H1 (cell line): Measurements from ENCODE around the gene CDHR5. TPM values are rescaled to one million over a fixed set of nuclear protein-coding genes. Genes with fewer than 3 reads are reported as not detected.

Experiments used
- CTCF ChIA-PET: fragments of 300-600 bp; sonication (Branson Sonifier 250); formaldehyde crosslinking; loops from one replicate; lab custom pipeline; 2021; ENCODE audit not compliant: partially characterized antibody; lab: Charles Lee
- POLR2A ChIA-PET: fragments of 300-600 bp; sonication (Branson Sonifier 250); formaldehyde crosslinking; loops from one replicate; lab custom pipeline; 2021; ENCODE audit warnings: inconsistent platforms; ENCODE audit not compliant: partially characterized antibody; lab: Charles Lee
- DNase-seq, 2 experiments: peaks; one replicate each; pipeline versions ENCODE4 v3.0.0 to v3.0.0-alpha.2; 2010 to 2022; ENCODE audit warnings: low spot score in 2 of 2, low read depth in 1 of 2, mixed read lengths in 1 of 2
- FAIRE-seq: peaks from 2 replicates; lab custom pipeline; 2011; peaks lifted over from hg19 to GRCh38; lab: Jason Lieb, UNC
- H2AFZ ChIP-seq: 2 replicates; pipeline ENCODE4 v1.8.1; 2012; ENCODE audit warnings: low read length, inconsistent platforms
- H2AK5ac ChIP-seq: 2 replicates; pipeline ENCODE4 v1.6.1; 2013; ENCODE audit warnings: low read depth, low read length
- H2BK120ac ChIP-seq: replicated peaks from 2 replicates; pipeline ENCODE3; 2013; ENCODE audit warnings: low read depth, low read length, inconsistent platforms
- H2BK12ac ChIP-seq: 2 replicates; pipeline ENCODE4 v1.6.1; 2013; ENCODE audit warnings: low read depth, low read length
- H2BK15ac ChIP-seq: 2 replicates; pipeline ENCODE4 v1.6.1; 2013; ENCODE audit warnings: low read length
- H2BK20ac ChIP-seq: 2 replicates; pipeline ENCODE4 v1.6.1; 2013; ENCODE audit warnings: low read length
- H2BK5ac ChIP-seq: 2 replicates; pipeline ENCODE4 v1.6.1; 2013; ENCODE audit warnings: low read depth, low read length
- H3K14ac ChIP-seq: 2 replicates; pipeline ENCODE4 v1.6.1; 2013; ENCODE audit warnings: inconsistent platforms; ENCODE audit not compliant: insufficient read length
- H3K18ac ChIP-seq: 2 replicates; pipeline ENCODE4 v1.6.1; 2013; ENCODE audit warnings: low read length; ENCODE audit errors: extremely low read depth
- H3K23ac ChIP-seq: 2 replicates; pipeline ENCODE4 v1.6.1; 2013; ENCODE audit warnings: inconsistent platforms; ENCODE audit not compliant: insufficient read length
- H3K23me2 ChIP-seq: 2 replicates; pipeline ENCODE4 v1.6.1; 2013; ENCODE audit warnings: low read depth, low read length
- H3K27ac ChIP-seq: 2 replicates; pipeline ENCODE4 v1.6.1; 2011; ENCODE audit warnings: low read depth, low read length, inconsistent platforms
- H3K27me3 ChIP-seq, 4 experiments: replicated peaks in 1 of 4; 1 replicate in 1 of 4; 2 replicates in 3 of 4; pipeline versions ENCODE4 v1.6.1 to v1.8.1; 2011 to 2013; ENCODE audit warnings: low read length in 3 of 4, mild to moderate bottlenecking in 3 of 4, inconsistent platforms in 2 of 4, mixed read lengths in 2 of 4, moderate library complexity in 1 of 4; ENCODE audit not compliant: control insufficient read depth in 3 of 4, insufficient read depth in 3 of 4; ENCODE audit errors: extremely low read depth in 1 of 4
- H3K36me3 ChIP-seq, 4 experiments: 2 replicates each; pipeline versions ENCODE4 v1.6.1 to v1.8.1; 2011 to 2013; ENCODE audit warnings: mild to moderate bottlenecking in 4 of 4, low read length in 3 of 4, moderate library complexity in 2 of 4, control low read depth in 1 of 4, inconsistent platforms in 1 of 4; ENCODE audit not compliant: insufficient read depth in 4 of 4, control insufficient read depth in 2 of 4
- H3K4ac ChIP-seq: replicated peaks from 2 replicates; pipeline ENCODE3; 2013; ENCODE audit warnings: low read length, low read depth, mixed read lengths, inconsistent platforms; ENCODE audit not compliant: insufficient read length
- H3K4me1 ChIP-seq, 4 experiments: replicated peaks in 1 of 4; 1 replicate in 1 of 4; 2 replicates in 3 of 4; pipeline versions ENCODE4 v1.6.1 to v1.8.1; 2011 to 2013; ENCODE audit warnings: low read length in 3 of 4, inconsistent platforms in 2 of 4, mixed read lengths in 1 of 4; ENCODE audit not compliant: insufficient read depth in 4 of 4, control insufficient read depth in 3 of 4
- H3K4me2 ChIP-seq, 2 experiments: 2 replicates each; pipeline versions ENCODE4 v1.6.1 to v1.8.1; 2011 to 2013; ENCODE audit warnings: low read depth in 2 of 2, low read length in 2 of 2, control low read depth in 1 of 2, inconsistent platforms in 1 of 2, mild to moderate bottlenecking in 1 of 2; ENCODE audit not compliant: insufficient read depth in 1 of 2
- H3K4me3 ChIP-seq, 4 experiments: fragments of 200-600, 300-600 bp in 1 of 4; sonication (generic), shearing (Covaris generic), sonication (Bioruptor Twin) in 1 of 4; 2 replicates each; pipeline versions ENCODE4 v1.5.1 to v1.8.1; 2011 to 2016; ENCODE audit warnings: low read length in 4 of 4, low read depth in 3 of 4, control low read depth in 2 of 4, inconsistent platforms in 2 of 4, mild to moderate bottlenecking in 2 of 4, mixed read lengths in 1 of 4, moderate library complexity in 1 of 4; ENCODE audit not compliant: insufficient read depth in 2 of 4; ENCODE audit errors: extremely low read depth in 1 of 4
- H3K56ac ChIP-seq: replicated peaks from 2 replicates; pipeline ENCODE3; 2013; ENCODE audit warnings: low read depth, mild to moderate bottlenecking, mixed read lengths, low read length, inconsistent platforms; ENCODE audit not compliant: insufficient read length
- H3K79me1 ChIP-seq: 2 replicates; pipeline ENCODE4 v1.6.1; 2013; ENCODE audit warnings: low read depth, low read length, control low read depth
- H3K79me2 ChIP-seq, 2 experiments: 2 replicates each; pipeline versions ENCODE4 v1.6.1 to v1.8.1; 2012 to 2013; ENCODE audit warnings: low read length in 2 of 2, mild to moderate bottlenecking in 2 of 2, inconsistent platforms in 1 of 2; ENCODE audit not compliant: insufficient read depth in 2 of 2, control insufficient read depth in 1 of 2
- H3K9ac ChIP-seq, 4 experiments: replicated peaks in 1 of 4; 1 replicate in 1 of 4; 2 replicates in 3 of 4; pipeline versions ENCODE4 v1.6.1 to v1.8.1; 2011 to 2013; ENCODE audit warnings: low read depth in 3 of 4, low read length in 3 of 4, control low read depth in 2 of 4, mild to moderate bottlenecking in 2 of 4, moderate library complexity in 2 of 4, inconsistent platforms in 1 of 4; ENCODE audit errors: extremely low read depth in 1 of 4
- H3K9me3 ChIP-seq, 2 experiments: 2 replicates each; pipeline versions ENCODE4 v1.6.1 to v1.8.1; 2012 to 2013; ENCODE audit warnings: mild to moderate bottlenecking in 2 of 2, moderate library complexity in 2 of 2, control low read depth in 1 of 2, inconsistent platforms in 1 of 2, low read depth in 1 of 2, low read length in 1 of 2, mixed read lengths in 1 of 2; ENCODE audit not compliant: insufficient read depth in 2 of 2
- H4K20me1 ChIP-seq, 2 experiments: replicated peaks in 1 of 2; 2 replicates each; pipeline versions ENCODE3 to v1.8.1; 2011 to 2013; ENCODE audit warnings: inconsistent platforms in 2 of 2, low read length in 2 of 2, mild to moderate bottlenecking in 1 of 2; ENCODE audit not compliant: insufficient read depth in 2 of 2, control insufficient read depth in 1 of 2
- H4K5ac ChIP-seq: 2 replicates; pipeline ENCODE4 v1.6.1; 2013; ENCODE audit warnings: low read length, low read depth, mixed read lengths, inconsistent platforms; ENCODE audit not compliant: insufficient read length
- H4K8ac ChIP-seq: 2 replicates; pipeline ENCODE4 v1.8.0; 2013; ENCODE audit warnings: mild to moderate bottlenecking, moderate library complexity, low read length, inconsistent platforms; ENCODE audit not compliant: insufficient read depth; ENCODE audit errors: extremely low read depth
- H4K91ac ChIP-seq: replicated peaks from 2 replicates; pipeline ENCODE3; 2013; ENCODE audit warnings: low read length, mixed read lengths, inconsistent platforms; ENCODE audit not compliant: insufficient read length
- ASH2L ChIP-seq: fragments of 200-600, 300-600 bp; sonication (generic); IDR thresholded peaks from one replicate; pipeline ENCODE4 v1.7.1; 2017; ENCODE audit warnings: low read length
- BACH1 ChIP-seq: IDR thresholded peaks from 2 replicates; pipeline ENCODE4 v1.6.1; 2012; ENCODE audit warnings: low read length, improper control_type of control experiment
- CEBPB ChIP-seq: IDR thresholded peaks from 2 replicates; pipeline ENCODE4 v1.6.1; 2012; ENCODE audit warnings: low read depth, low read length
- HDAC6 ChIP-seq: IDR thresholded peaks from one replicate; pipeline ENCODE4 v1.7.1; 2012; ENCODE audit warnings: low read depth, mild to moderate bottlenecking, inconsistent platforms, low read length, moderate library complexity
- JUND ChIP-seq: IDR thresholded peaks from 2 replicates; pipeline ENCODE4 v1.6.1; 2011; ENCODE audit warnings: mild to moderate bottlenecking, improper control_type of control experiment, low read length
- KDM5A ChIP-seq: fragments of 200-600 bp; IDR thresholded peaks from 2 replicates; pipeline ENCODE4 v1.7.1; 2012; ENCODE audit warnings: mild to moderate bottlenecking, low read length, inconsistent platforms, mixed read lengths
- MAX ChIP-seq: IDR thresholded peaks from 2 replicates; pipeline ENCODE4 v1.6.1; 2012; ENCODE audit warnings: inconsistent platforms
- PHF8 ChIP-seq: fragments of 200-600 bp; sonication (generic); conservative IDR thresholded peaks from 2 replicates; pipeline ENCODE4 v1.7.1; 2012; ENCODE audit warnings: low read depth, mild to moderate bottlenecking, inconsistent platforms, low read length, moderate library complexity
- RBBP5 ChIP-seq: IDR thresholded peaks from 2 replicates; pipeline ENCODE4 v1.7.1; 2012; ENCODE audit warnings: low read depth, mild to moderate bottlenecking, inconsistent platforms, low read length, moderate library complexity, borderline replicate concordance
- RXRA ChIP-seq: IDR thresholded peaks from 2 replicates; pipeline ENCODE4 v1.6.1; 2011; ENCODE audit warnings: low read depth, mild to moderate bottlenecking, low read length, moderate library complexity; ENCODE audit not compliant: insufficient read depth
- SP4 ChIP-seq: IDR thresholded peaks from 2 replicates; pipeline ENCODE4 v1.6.1; 2012; ENCODE audit warnings: low read length, inconsistent platforms
- SUZ12 ChIP-seq: fragments of 200-600 bp; sonication (generic); IDR thresholded peaks from 2 replicates; pipeline ENCODE4 v1.6.1; 2012; ENCODE audit warnings: mild to moderate bottlenecking, inconsistent platforms, low read length, moderate library complexity, mixed read lengths
- TCF12 ChIP-seq: IDR thresholded peaks from 2 replicates; pipeline ENCODE4 v1.6.1; 2011; ENCODE audit warnings: low read depth, mild to moderate bottlenecking, low read length
- WGBS, 2 experiments: shearing (Covaris generic) in 1 of 2; methylation state at CpG; one replicate each; pipeline versions ENCODE4 v1.1.6 to v1.1.7; 2013 to 2015; ENCODE audit warnings: low lambda C conversion rate in 2 of 2, mixed read lengths in 2 of 2, inconsistent platforms in 1 of 2, low coverage in 1 of 2, missing lambda C conversion rate in 1 of 2; ENCODE audit not compliant: insufficient replicate concordance in 2 of 2, insufficient coverage in 1 of 2, insufficient read length in 1 of 2; ENCODE audit errors: extremely low coverage in 1 of 2, missing lambda C conversion rate in 1 of 2; 5-methylcytosine and 5-hydroxymethylcytosine counted together
- polyA plus RNA-seq, 7 experiments: library from polyadenylated mRNA; depleted of rRNA in 3 of 7; stranded (reverse) in 5 of 7; unstranded in 2 of 7; fragments of >200 nt in 5 of 7; fragments of 200-250 nt in 2 of 7; gene quantifications; 1 replicate in 5 of 7; 2 replicates in 1 of 7; 4 replicates in 1 of 7; pipeline versions ENCODE4 v1.2.1 to v1.2.3, GENCODE V29; 2011 to 2013; ENCODE audit warnings: missing spikeins in 2 of 7, mixed read lengths in 2 of 7
- total RNA-seq: library from RNA; stranded (reverse); fragmentation: NEBNext Ultra II Directional; extraction: Animal tissue kit (Norgen Biotek cat#: 25700); gene quantifications from 2 replicates; pipeline ENCODE4 v1.2.1, GENCODE V29; 2021

The CDHR5 gene
- total and polyA plus RNA-seq, 2 of the 8 experiments (the other 6 are each of a cell fraction or from before 2014, with no cell fraction given): not detected

GRCh38 chr11:610146-610801 lies 14.5 kb downstream of the CDHR5 start:
- Histone ChIP-seq H3K9ac (no peak overlapping the region), H2BK15ac (no peak overlapping the region), H3K4me2 (no peak overlapping the region), H2AK5ac (no peak overlapping the region), H2BK12ac (no peak overlapping the region), H3K56ac (no peak overlapping the region), H3K4ac (no peak overlapping the region), H4K5ac (no peak overlapping the region), H3K27me3 (no peaks in the 10 kb centered on the region), H3K18ac (no peak overlapping the region), H4K91ac (no peak overlapping the region), H4K20me1 (peaks cover 24 to 34% of the 10 kb centered on the region in 2 experiments), H2AFZ (no peak overlapping the region), H4K8ac (no peak overlapping the region), H2BK5ac (no peak overlapping the region), H2BK20ac (no peak overlapping the region), H3K79me2 (no peaks in the 10 kb centered on the region), H2BK120ac (no peak overlapping the region), H3K14ac (no peak overlapping the region), H3K36me3 (peaks cover 27 to 72% (median 61%) of the 10 kb centered on the region in 4 experiments), H3K23me2 (peaks cover 1% of the 10 kb centered on the region; the same call in 1 of the 2 replicates), H3K4me3 (no peak overlapping the region), H3K27ac (no peak overlapping the region), H3K23ac (no peak overlapping the region), H3K79me1 (peaks cover 10% of the 10 kb centered on the region), H3K9me3 (no peaks in the 10 kb centered on the region), H3K4me1 (peaks cover 0 to 11% (median 3%) of the 10 kb centered on the region in 4 experiments; a peak in 5 of 7 replicates)
- POLR2A ChIA-PET: interaction anchor here (1.0 to 1.5 kb wide), 2 partner anchors 32 to 51 kb away, joined by 3 to 4 read pairs; no protein-coding TSS in a partner anchor
- CTCF ChIA-PET: interaction anchor here (0.8 to 1.3 kb wide), 4 partner anchors 19 to 234 kb away, joined by 3 to 4 read pairs (median 3); no protein-coding TSS in a partner anchor
- DNase-seq (no peak), FAIRE-seq (no peak)
- WGBS, 2 experiments: 97% methylated on average over 18 of the region's 18 CpGs; no CpG with 5 or more reads in 1 of the 2 experiments
- TF ChIP-seq BACH1: no peak
- no peak for TF ChIP-seq CEBPB
- TF ChIP-seq RBBP5: no peak
- TF ChIP-seq SP4: no peak
- TF ChIP-seq MAX: no peak
- no peak for TF ChIP-seq HDAC6
- TF ChIP-seq SUZ12: no peak
- TF ChIP-seq KDM5A: no peak
- TF ChIP-seq JUND: no peak
- no peak for TF ChIP-seq PHF8
- TF ChIP-seq RXRA: no peak
- no peak for TF ChIP-seq TCF12
- no peak for TF ChIP-seq ASH2L
